Neuron (in vitro differentiated cells): ENCODE results near the gene EFCAB9.

Experiments used
- H2AFZ ChIP-seq: one replicate; pipeline ENCODE4 v1.6.1; 2013; ENCODE audit warnings: low read depth, mild to moderate bottlenecking, inconsistent platforms, low read length, moderate library complexity
- H3K27me3 ChIP-seq: one replicate; pipeline ENCODE4 v1.6.1; 2013; ENCODE audit warnings: low read length; ENCODE audit not compliant: insufficient read depth
- H3K36me3 ChIP-seq: one replicate; pipeline ENCODE4 v1.6.1; 2013; ENCODE audit warnings: low read length; ENCODE audit not compliant: insufficient read depth
- H3K4me1 ChIP-seq: one replicate; pipeline ENCODE4 v1.6.1; 2013; ENCODE audit warnings: low read length; ENCODE audit not compliant: insufficient read depth
- H3K4me3 ChIP-seq: 2 replicates; pipeline ENCODE4 v1.5.1; 2013; ENCODE audit warnings: mild to moderate bottlenecking, low read length, moderate library complexity
- H3K9me3 ChIP-seq: one replicate; pipeline ENCODE4 v1.6.1; 2013; ENCODE audit warnings: low read length

The EFCAB9 gene

DNA sequence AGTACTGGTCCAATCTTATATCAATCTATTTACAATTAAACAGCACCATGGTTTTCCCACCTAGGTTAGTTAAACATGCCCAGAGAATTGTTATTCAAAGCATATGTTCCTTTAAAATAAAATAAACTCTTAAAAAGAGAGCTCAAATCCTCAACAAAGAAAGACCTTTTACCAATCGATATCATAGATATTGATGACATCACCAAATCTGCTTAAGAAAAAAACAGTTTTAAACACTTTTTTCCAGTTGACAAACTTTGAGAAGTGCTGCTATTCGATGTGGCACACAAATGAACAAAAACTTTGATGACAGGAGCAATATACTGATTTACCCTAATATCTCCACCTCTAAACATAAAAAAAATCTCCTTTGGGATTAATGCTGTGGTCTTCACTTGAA lies 15.7 kb downstream of the EFCAB9 start:
- Histone ChIP-seq H2AFZ (no peak overlapping the region), H3K27me3 (no peaks in the 10 kb centered on the region), H3K4me3 (no peak overlapping the region), H3K9me3 (peaks cover 4% of the 10 kb centered on the region), H3K4me1 (no peaks in the 10 kb centered on the region), H3K36me3 (peaks cover 56% of the 10 kb centered on the region)

- Histone ChIP-seq H3K4me1 (no peaks in the 10 kb centered on the region), H3K36me3 (peaks cover 73% of the 10 kb centered on the region)
Measured at GRCh38 chr5:172211676-172212075, 17.7 kb downstream of the EFCAB9 start.

GRCh38 chr5:172213126-172213525 lies 19.2 kb downstream of the EFCAB9 start:
- Histone ChIP-seq H3K9me3 (peaks cover 7% of the 10 kb centered on the region), H2AFZ (no peak overlapping the region), H3K4me3 (no peak overlapping the region), H3K36me3 (peaks cover 81% of the 10 kb centered on the region), H3K4me1 (no peaks in the 10 kb centered on the region), H3K27me3 (no peaks in the 10 kb centered on the region)

More at GRCh38 chr5:172211676-172212075, 17.7 kb downstream of the EFCAB9 start:
- H2AFZ ChIP-seq = no peak overlapping the region
- H3K4me3 ChIP-seq = no peak overlapping the region
- peaks cover 5% of the 10 kb centered on the region for H3K9me3 ChIP-seq
- H3K27me3 ChIP-seq = no peaks in the 10 kb centered on the region

GRCh38 chr5:172216345-172216744 lies 22.4 kb downstream of the EFCAB9 start:
- no peaks in the 10 kb centered on the region for H3K4me1 ChIP-seq
- no peak overlapping the region for H3K4me3 ChIP-seq
- H3K27me3 ChIP-seq = no peaks in the 10 kb centered on the region
- no peak overlapping the region for H2AFZ ChIP-seq
- peaks cover 13% of the 10 kb centered on the region for H3K9me3 ChIP-seq
- peaks cover 80% of the 10 kb centered on the region for H3K36me3 ChIP-seq

GRCh38 chr5:172219296-172219695 lies 25.3 kb downstream of the EFCAB9 start:
- Histone ChIP-seq H3K9me3 (peaks cover 11% of the 10 kb centered on the region), H2AFZ (no peak overlapping the region), H3K27me3 (no peaks in the 10 kb centered on the region), H3K4me1 (no peaks in the 10 kb centered on the region), H3K36me3 (peaks cover 71% of the 10 kb centered on the region), H3K4me3 (no peak overlapping the region)

GRCh38 chr5:172223901-172224873 lies 30.2 kb downstream of the EFCAB9 start:
- H3K4me3 ChIP-seq = no peak overlapping the region
- peaks cover 57% of the 10 kb centered on the region for H3K36me3 ChIP-seq

GRCh38 chr5:172224996-172225395 lies 31.0 kb downstream of the EFCAB9 start:
- no peaks in the 10 kb centered on the region for H3K27me3 ChIP-seq
- peaks cover 57% of the 10 kb centered on the region for H3K36me3 ChIP-seq
- no peak overlapping the region for H2AFZ ChIP-seq
- H3K4me1 ChIP-seq = no peaks in the 10 kb centered on the region
- peaks cover 3% of the 10 kb centered on the region for H3K9me3 ChIP-seq
- H3K4me3 ChIP-seq = no peak overlapping the region

More at GRCh38 chr5:172223901-172224873, 30.2 kb downstream of the EFCAB9 start:
- Histone ChIP-seq H3K27me3 (no peaks in the 10 kb centered on the region), H2AFZ (no peak overlapping the region), H3K9me3 (peaks cover 6% of the 10 kb centered on the region), H3K4me1 (no peaks in the 10 kb centered on the region)

DNA sequence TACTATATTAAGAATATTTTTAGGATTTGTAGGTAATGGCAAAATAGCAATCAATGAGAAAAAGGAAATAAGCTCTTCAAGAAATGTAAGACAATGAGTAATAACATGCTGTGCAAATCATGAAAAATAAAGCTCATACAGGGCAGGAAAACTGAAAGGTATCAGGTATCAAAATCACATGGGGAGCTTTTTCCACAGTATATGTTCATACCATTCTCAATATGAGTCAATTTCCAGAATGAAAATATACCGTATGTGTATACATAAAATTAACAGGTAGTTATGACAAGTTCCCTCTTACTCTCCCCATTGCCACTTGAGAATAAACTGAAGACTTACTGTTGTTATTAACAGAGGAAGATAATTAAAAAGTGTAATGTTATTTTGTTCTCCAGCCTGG lies 35.9 kb downstream of the EFCAB9 start:
- Histone ChIP-seq H2AFZ (no peak overlapping the region), H3K4me3 (no peak overlapping the region), H3K9me3 (no peaks in the 10 kb centered on the region), H3K36me3 (peaks cover 65% of the 10 kb centered on the region), H3K27me3 (no peaks in the 10 kb centered on the region), H3K4me1 (no peaks in the 10 kb centered on the region)

DNA sequence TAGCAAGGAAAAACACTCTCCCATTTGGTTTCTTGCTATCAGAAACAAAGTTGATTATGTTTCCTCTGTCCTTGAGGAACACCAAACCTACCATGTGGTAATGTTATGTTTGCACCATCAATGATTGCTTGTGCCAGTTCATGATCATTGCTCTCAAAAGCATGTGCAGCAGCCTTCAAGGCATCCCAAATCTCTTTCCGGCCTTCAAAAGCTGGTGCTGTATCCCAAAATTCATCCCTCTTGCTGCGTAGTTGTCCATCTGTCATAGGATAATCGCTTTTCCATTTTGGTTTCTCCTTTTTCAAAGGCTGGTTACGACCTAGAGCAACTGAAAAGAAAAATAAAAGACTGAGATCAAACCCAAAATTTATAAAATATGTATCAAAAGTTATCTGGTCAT lies 40.1 kb downstream of the EFCAB9 start:
- peaks cover 45% of the 10 kb centered on the region for H3K36me3 ChIP-seq

GRCh38 chr5:172235132-172235780 lies 41.3 kb downstream of the EFCAB9 start:
- H3K4me3 ChIP-seq = no peak overlapping the region
- H3K4me1 ChIP-seq = no peaks in the 10 kb centered on the region

More for the DNA sequence above, 40.1 kb downstream of the EFCAB9 start:
- H3K9me3 ChIP-seq = no peaks in the 10 kb centered on the region
- H3K4me1 ChIP-seq = no peaks in the 10 kb centered on the region
- no peaks in the 10 kb centered on the region for H3K27me3 ChIP-seq
- no peak overlapping the region for H2AFZ ChIP-seq
- H3K4me3 ChIP-seq = no peak overlapping the region

DNA sequence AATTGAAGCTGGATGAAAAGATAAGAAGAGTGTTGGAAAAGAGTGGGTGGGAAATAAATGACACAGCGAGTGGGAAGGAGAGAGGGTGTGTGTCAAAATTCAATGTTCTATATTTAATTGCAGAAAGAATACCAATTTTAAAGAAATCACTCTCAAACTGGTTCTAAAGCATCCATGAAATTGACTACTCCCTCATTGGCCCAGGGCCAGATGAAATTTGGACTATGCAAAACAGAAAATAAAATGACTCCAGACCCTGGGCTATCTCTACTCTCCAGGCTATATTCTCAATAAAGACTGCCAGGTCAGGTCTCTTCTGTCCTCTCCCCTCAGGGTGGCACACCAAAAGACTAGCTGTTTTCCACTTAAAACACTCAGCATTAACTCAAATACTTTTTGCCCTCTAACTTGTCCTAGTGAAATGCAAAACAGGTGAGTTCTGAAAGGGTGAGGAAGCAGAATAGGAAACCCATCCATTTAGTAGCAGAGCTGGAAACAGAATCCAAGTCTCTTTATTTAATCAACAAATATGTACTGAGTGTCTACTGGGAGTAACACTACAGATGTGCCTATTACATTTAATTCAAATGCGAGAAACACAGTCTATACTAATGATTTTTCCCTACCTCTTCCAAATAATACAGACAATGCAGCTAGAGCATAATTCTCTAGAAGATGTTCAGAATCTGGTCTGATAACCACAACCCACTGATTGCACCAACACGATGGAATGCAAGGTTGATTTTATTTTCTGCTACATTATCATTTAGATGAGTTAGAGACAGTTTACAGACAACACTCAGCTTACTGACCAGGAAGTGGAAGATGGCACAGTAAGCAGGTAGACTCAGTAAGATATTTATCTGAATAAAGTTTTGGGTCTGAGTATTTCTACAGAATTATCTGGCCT lies 42.1 kb downstream of the EFCAB9 start:
- no peaks in the 10 kb centered on the region for H3K4me1 ChIP-seq
- no peak overlapping the region for H3K4me3 ChIP-seq
- no peak overlapping the region for H2AFZ ChIP-seq
- H3K27me3 ChIP-seq = no peaks in the 10 kb centered on the region
- peaks cover 30% of the 10 kb centered on the region for H3K36me3 ChIP-seq
- H3K9me3 ChIP-seq = no peaks in the 10 kb centered on the region

More at GRCh38 chr5:172235132-172235780, 41.3 kb downstream of the EFCAB9 start:
- Histone ChIP-seq H3K9me3 (no peaks in the 10 kb centered on the region), H2AFZ (no peak overlapping the region), H3K27me3 (no peaks in the 10 kb centered on the region), H3K36me3 (peaks cover 38% of the 10 kb centered on the region)

DNA sequence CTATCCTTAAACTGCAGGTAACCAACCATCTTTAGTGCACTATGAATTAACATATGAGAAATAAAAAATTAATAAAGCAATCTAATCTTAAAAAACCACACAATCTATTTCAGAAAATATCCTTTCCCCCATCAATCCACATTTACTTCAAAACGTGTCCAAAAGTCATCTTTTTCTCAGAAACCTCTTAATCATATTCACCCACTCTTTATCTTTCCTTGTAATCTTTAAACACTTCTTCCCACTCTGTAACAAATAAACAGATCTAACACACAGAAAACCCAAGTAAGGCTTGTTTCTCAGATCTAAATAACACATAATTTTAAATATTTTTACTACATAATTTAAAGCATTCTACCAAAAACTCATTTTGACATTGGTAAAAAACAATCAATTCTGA lies 44.4 kb downstream of the EFCAB9 start:
- Histone ChIP-seq H3K9me3 (peaks cover 6% of the 10 kb centered on the region), H3K27me3 (no peaks in the 10 kb centered on the region), H3K4me3 (no peak overlapping the region), H3K4me1 (no peaks in the 10 kb centered on the region), H2AFZ (no peak overlapping the region), H3K36me3 (peaks cover 15% of the 10 kb centered on the region)
